Loucy (cell line): ENCODE data around the gene FANCB.

ENCODE experiments used
- CTCF ChIP-seq: fragments of 200-600 bp; sonication (generic); conservative IDR thresholded peaks from 2 replicates; pipeline ENCODE4 v1.5.1; 2014; ENCODE audit warnings: mild to moderate bottlenecking, antibody characterized with exemption, low read length
- EZH2phosphoT487 ChIP-seq: fragments of 200-600 bp; IDR thresholded peaks from 2 replicates; pipeline ENCODE4 v1.6.1; 2018; ENCODE audit warnings: antibody characterized with exemption, mild to moderate bottlenecking, moderate library complexity, borderline replicate concordance

GRCh38 chrX:14896273-14896672, 23.4 kb upstream of the FANCB start:
- TF ChIP-seq CTCF = no peak
- TF ChIP-seq EZH2phosphoT487 = no peak
